ENCODE data around the gene IER3. TPM values are rescaled to one million over a fixed set of nuclear protein-coding genes. Genes with fewer than 3 reads are reported as not detected.
A peak's percentile ranks its signal among the peaks of the same experiment; 100 is the strongest.

Gene IER3
- total RNA-seq, result 100 to 1,000 TPM in 2 of 5 donors, 10 to 100 TPM in 3; 16.5 to 144 (median 92.8) TPM
- polyA plus RNA-seq, result 100 to 1,000 TPM; 112 to 187 (median 147) TPM
- long read RNA-seq, donor 1, transcript IER3-201 (2 exons, 1,244 nt), result major isoform, 5 of 10 reads
- long read RNA-seq, donor 1, transcript IER3-202 (1 exons, 1,350 nt), result major isoform, 5 of 10 reads
- long read RNA-seq, donor 1, partial matches to known transcripts, result 0 of 10 reads
- long read RNA-seq, donor 1, other reads (novel, unspliced or antisense), result 0 of 10 reads
- long read RNA-seq, donor 2, transcript IER3-202 (1 exons, 1,350 nt), result major isoform, 5 of 6 reads
- long read RNA-seq, donor 2, partial matches to known transcripts, result 0 of 6 reads
- long read RNA-seq, donor 2, other reads (novel, unspliced or antisense), result 0 of 6 reads
- long read RNA-seq, donor 3, transcript IER3-201 (2 exons, 1,244 nt), result minor isoform, 7 of 23 reads
- long read RNA-seq, donor 3, transcript IER3-202 (1 exons, 1,350 nt), result major isoform, 16 of 23 reads
- long read RNA-seq, donor 3, partial matches to known transcripts, result 0 of 23 reads
- long read RNA-seq, donor 3, other reads (novel, unspliced or antisense), result 0 of 23 reads
- long read RNA-seq, donor 4, partial matches to known transcripts, result 0 of 3 reads
- long read RNA-seq, donor 4, other reads (novel, unspliced or antisense), result 0 of 3 reads
- long read RNA-seq, donor 5, transcript IER3-202 (1 exons, 1,350 nt), result major isoform, 17 of 34 reads
- long read RNA-seq, donor 5, transcript IER3-201 (2 exons, 1,244 nt), result major isoform, 17 of 34 reads
- long read RNA-seq, donor 5, partial matches to known transcripts, result 0 of 34 reads
- long read RNA-seq, donor 5, other reads (novel, unspliced or antisense), result 0 of 34 reads
- long read RNA-seq, donor 6, transcript IER3-202 (1 exons, 1,350 nt), result major isoform, 33 of 54 reads
- long read RNA-seq, donor 6, transcript IER3-201 (2 exons, 1,244 nt), result minor isoform, 21 of 54 reads
- long read RNA-seq, donor 6, partial matches to known transcripts, result 0 of 54 reads
- long read RNA-seq, donor 6, other reads (novel, unspliced or antisense), result 0 of 54 reads
- long read RNA-seq, donor 7, transcript IER3-201 (2 exons, 1,244 nt), result minor isoform, 13 of 28 reads
- long read RNA-seq, donor 7, transcript IER3-202 (1 exons, 1,350 nt), result major isoform, 15 of 28 reads
- long read RNA-seq, donor 7, partial matches to known transcripts, result 0 of 28 reads
- long read RNA-seq, donor 7, other reads (novel, unspliced or antisense), result 0 of 28 reads
- long read RNA-seq, donor 8, transcript IER3-202 (1 exons, 1,350 nt), result minor isoform, 11 of 24 reads
- long read RNA-seq, donor 8, transcript IER3-201 (2 exons, 1,244 nt), result major isoform, 13 of 24 reads
- long read RNA-seq, donor 8, partial matches to known transcripts, result 0 of 24 reads
- long read RNA-seq, donor 8, other reads (novel, unspliced or antisense), result 0 of 24 reads
- long read RNA-seq, donor 9, transcript IER3-202 (1 exons, 1,350 nt), result major isoform, 29 of 37 reads
- long read RNA-seq, donor 9, transcript IER3-201 (2 exons, 1,244 nt), result minor isoform, 8 of 37 reads
- long read RNA-seq, donor 9, partial matches to known transcripts, result 0 of 37 reads
- long read RNA-seq, donor 9, other reads (novel, unspliced or antisense), result 0 of 37 reads
- long read RNA-seq, donor 10, transcript IER3-202 (1 exons, 1,350 nt), result major isoform, 5 of 9 reads
- long read RNA-seq, donor 10, partial matches to known transcripts, result 0 of 9 reads
- long read RNA-seq, donor 10, other reads (novel, unspliced or antisense), result 0 of 9 reads

DNA sequence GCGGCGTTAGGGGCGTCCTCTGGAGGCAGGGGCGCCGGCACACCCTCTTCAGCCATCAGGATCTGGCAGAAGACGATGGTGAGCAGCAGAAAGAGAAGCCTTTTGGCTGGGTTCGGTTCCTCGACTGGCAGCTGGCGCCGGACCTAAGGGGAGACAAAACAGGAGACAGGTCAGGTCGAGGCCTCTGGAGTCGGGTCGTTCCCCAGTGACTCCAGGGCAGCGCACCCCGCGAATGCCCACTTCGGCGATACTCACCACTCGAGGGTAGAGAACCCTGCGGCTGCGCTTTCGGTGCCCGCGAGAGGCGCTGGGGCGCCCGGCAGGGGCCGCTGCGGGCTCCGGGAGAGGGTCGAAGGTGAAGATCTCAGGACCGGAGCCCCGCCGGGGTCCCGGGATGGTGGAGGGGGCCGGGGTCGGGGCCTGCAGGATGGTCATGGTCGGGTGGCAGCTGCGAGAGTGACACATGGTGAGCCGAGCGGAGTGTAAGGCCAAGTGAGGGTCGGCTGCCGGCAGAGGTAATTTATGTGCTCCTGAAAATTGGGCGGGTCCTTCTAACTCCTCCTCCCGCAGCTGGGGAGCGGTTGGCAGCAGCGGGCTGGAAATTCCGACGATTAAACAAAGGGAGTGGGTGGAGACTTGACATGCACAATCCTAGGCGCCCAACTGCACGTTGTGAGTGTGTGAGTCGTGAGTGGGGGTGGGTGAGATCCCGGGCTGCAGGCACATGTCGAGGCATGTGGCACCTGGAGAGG is at the start of gene IER3:
TSS of gene IER3 (minus strand) at position 494 of the 752 bp plus-strand sequence. CDS start at position 465, 29 bp downstream.
- Histone ChIP-seq H3K27ac (peak within 1 kb of the TSS; percentile 89 to 99 (median 96)), H3K4me1 (peaks cover 41 to 78% (median 72%) of the 10 kb centered on the region in 4 donors), H3K36me3 (peaks cover 10 to 21% (median 19%) of the 10 kb centered on the region in 4 donors), H3K9me3 (no peaks in the 10 kb centered on the region), H3K4me3 (peak within 1 kb of the TSS; percentile 58 to 87 (median 72)), H3K27me3 (no peaks in the 10 kb centered on the region)
- TF ChIP-seq POLR2AphosphoS5 (IDR thresholded peaks at IDR 0.05), result peak; percentile 54 to 99 (median 97)
- TF ChIP-seq EP300 (IDR thresholded peaks at IDR 0.05), result no peak
- TF ChIP-seq POLR2A (IDR thresholded peaks at IDR 0.05), result peak in 1 of 4 donors; percentile 89
- TF ChIP-seq, protein P1, sequence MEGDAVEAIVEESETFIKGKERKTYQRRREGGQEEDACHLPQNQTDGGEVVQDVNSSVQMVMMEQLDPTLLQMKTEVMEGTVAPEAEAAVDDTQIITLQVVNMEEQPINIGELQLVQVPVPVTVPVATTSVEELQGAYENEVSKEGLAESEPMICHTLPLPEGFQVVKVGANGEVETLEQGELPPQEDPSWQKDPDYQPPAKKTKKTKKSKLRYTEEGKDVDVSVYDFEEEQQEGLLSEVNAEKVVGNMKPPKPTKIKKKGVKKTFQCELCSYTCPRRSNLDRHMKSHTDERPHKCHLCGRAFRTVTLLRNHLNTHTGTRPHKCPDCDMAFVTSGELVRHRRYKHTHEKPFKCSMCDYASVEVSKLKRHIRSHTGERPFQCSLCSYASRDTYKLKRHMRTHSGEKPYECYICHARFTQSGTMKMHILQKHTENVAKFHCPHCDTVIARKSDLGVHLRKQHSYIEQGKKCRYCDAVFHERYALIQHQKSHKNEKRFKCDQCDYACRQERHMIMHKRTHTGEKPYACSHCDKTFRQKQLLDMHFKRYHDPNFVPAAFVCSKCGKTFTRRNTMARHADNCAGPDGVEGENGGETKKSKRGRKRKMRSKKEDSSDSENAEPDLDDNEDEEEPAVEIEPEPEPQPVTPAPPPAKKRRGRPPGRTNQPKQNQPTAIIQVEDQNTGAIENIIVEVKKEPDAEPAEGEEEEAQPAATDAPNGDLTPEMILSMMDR (IDR thresholded peaks at IDR 0.05), result peak in 5 of 7 experiments; percentile 37 to 69 (median 57)
- intact Hi-C loops (cut with DNase I; ENCODE audit: low total_unique reads), result loop anchor here (10.0 kb wide), 1 partner anchor 81 kb away; no protein-coding TSS in a partner anchor
- peak; percentile 92 to 95 for DNase-seq
- WGBS, 5 donors, result 0 to 1% (median 0%) methylated on average over 49 to 54 of the region's 54 CpGs

- Histone ChIP-seq H3K36me3 (no peaks in the 10 kb centered on the region), H3K4me1 (peaks cover 8 to 20% (median 9%) of the 10 kb centered on the region in 4 donors), H3K9me3 (no peaks in the 10 kb centered on the region), H3K27me3 (no peaks in the 10 kb centered on the region), H3K27ac (peak overlapping the region; percentile 43 to 87 (median 70)), H3K4me3 (no peak overlapping the region)
- TF ChIP-seq, protein P1 (IDR thresholded peaks at IDR 0.05), result no peak
- no peak for TF ChIP-seq EP300 (IDR thresholded peaks at IDR 0.05)
- no peak for TF ChIP-seq POLR2A (IDR thresholded peaks at IDR 0.05)
- TF ChIP-seq POLR2AphosphoS5 (IDR thresholded peaks at IDR 0.05), result peak in 2 of 3 donors; percentile 24 to 38
- DNase-seq, result peak in 1 of 2 donors; percentile 63
- 27 to 42% (median 36%) methylated on average over 6 of the region's 6 CpGs for WGBS, 5 donors
- intact Hi-C loops (cut with DNase I; ENCODE audit: low total_unique reads), result no loop called here
Measured at GRCh38 chr6:30793521-30794194, 49.3 kb upstream of the IER3 start.

GRCh38 chr6:30792786-30793185 is 48.4 kb upstream of the IER3 start:
- Histone ChIP-seq H3K36me3 (no peaks in the 10 kb centered on the region), H3K27me3 (no peaks in the 10 kb centered on the region), H3K4me3 (no peak overlapping the region), H3K9me3 (no peaks in the 10 kb centered on the region), H3K4me1 (peaks cover 8 to 28% (median 17%) of the 10 kb centered on the region in 4 donors), H3K27ac (no peak overlapping the region)
- DNase-seq, result no peak
- TF ChIP-seq EP300 (IDR thresholded peaks at IDR 0.05) (no peak), POLR2AphosphoS5 (IDR thresholded peaks at IDR 0.05) (no peak), POLR2A (IDR thresholded peaks at IDR 0.05) (no peak)
- TF ChIP-seq, protein P1 (IDR thresholded peaks at IDR 0.05), result no peak
- intact Hi-C loops (cut with DNase I; ENCODE audit: low total_unique reads), result no loop called here
- 84 to 97% (median 91%) methylated on average over 2 of the region's 2 CpGs for WGBS, 5 donors

Data from stomach (tissue), 19 donors.